GM20000 (cell line): Measurements from ENCODE around the gene CRADD.

ENCODE experiments used
- DNase-seq: peaks from one replicate; pipeline ENCODE4 v3.0.0; 2012; ENCODE audit warnings: low spot score
- TF ChIP-seq, protein P1 (sequence below): IDR thresholded peaks from 2 replicates; pipeline ENCODE4 v1.5.1; 2012; ENCODE audit warnings: mild to moderate bottlenecking, control low read depth; ENCODE audit errors: extremely low read depth, missing control alignments

The CRADD gene

DNA sequence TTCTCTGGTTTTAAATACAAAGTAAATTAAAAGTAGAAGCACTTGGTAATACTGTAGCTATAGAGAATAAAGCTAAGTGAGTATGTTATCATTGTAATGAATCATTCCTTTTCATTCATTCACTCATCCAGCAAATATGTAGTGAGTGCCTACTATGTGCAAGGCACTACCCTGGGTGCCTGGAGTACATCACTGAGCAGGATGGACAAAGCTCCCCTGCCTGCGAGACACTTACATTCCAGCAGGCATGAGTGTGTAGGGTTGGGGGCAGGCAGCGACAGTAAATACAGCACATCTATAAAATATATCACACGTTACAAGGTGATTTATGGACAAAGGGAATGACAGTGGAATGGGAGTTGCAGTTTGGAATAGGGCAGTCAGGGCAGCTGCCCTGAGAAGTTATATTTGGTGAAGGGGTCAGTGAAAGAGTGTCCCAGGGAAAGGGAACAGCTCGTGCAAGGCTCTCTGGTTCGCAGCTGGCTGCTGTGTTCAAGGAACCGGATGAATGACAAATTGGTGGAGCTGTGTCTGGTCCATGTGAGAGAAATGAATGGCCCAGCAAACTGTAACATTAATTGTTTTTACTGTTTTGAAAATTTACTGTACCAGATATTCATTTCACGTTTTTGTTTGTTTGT lies 159.6 kb downstream of the CRADD start:
- no peak for DNase-seq
- TF ChIP-seq, protein P1, sequence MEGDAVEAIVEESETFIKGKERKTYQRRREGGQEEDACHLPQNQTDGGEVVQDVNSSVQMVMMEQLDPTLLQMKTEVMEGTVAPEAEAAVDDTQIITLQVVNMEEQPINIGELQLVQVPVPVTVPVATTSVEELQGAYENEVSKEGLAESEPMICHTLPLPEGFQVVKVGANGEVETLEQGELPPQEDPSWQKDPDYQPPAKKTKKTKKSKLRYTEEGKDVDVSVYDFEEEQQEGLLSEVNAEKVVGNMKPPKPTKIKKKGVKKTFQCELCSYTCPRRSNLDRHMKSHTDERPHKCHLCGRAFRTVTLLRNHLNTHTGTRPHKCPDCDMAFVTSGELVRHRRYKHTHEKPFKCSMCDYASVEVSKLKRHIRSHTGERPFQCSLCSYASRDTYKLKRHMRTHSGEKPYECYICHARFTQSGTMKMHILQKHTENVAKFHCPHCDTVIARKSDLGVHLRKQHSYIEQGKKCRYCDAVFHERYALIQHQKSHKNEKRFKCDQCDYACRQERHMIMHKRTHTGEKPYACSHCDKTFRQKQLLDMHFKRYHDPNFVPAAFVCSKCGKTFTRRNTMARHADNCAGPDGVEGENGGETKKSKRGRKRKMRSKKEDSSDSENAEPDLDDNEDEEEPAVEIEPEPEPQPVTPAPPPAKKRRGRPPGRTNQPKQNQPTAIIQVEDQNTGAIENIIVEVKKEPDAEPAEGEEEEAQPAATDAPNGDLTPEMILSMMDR = no peak

DNA sequence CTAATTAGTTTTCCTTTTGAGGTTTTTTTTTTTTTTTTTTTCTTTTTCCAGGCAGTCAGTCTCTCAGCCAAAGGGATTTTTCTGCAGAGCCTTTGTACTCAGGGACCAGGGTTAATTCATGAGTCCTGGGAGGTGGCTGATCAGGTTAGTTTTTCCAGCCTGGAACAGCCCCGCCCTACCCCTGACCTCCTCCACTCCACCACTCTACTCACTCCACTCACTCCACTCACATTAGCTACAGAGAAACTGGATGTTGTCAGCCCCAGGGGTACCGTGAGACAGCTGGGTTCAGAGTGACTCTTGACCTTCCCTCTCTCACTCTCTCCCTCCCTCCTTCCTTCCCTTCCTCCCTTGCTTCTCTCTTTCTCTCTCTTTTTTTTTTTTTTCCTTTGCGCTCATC lies 161.0 kb downstream of the CRADD start:
- no peak for DNase-seq
- TF ChIP-seq, protein P1 = no peak

DNA sequence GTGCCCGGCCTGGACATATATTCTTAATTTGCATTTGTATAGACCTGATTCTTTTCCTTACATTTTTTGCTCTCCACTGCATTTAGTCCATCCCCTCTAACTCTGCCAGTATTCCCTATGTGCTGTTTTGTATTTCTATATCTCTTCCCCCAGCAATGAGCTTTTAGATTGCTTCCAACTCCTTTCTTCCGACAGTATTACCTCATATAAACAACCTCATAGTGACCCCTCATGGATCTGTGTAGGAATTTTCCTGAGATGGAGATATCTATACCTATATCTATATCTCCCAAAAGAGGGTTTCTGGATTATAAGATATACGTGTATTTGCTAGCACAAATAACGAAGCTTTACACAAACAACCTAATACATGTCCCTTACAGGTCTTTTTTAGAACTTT lies 161.9 kb downstream of the CRADD start:
- TF ChIP-seq, protein P1 = no peak
- DNase-seq = no peak

DNA sequence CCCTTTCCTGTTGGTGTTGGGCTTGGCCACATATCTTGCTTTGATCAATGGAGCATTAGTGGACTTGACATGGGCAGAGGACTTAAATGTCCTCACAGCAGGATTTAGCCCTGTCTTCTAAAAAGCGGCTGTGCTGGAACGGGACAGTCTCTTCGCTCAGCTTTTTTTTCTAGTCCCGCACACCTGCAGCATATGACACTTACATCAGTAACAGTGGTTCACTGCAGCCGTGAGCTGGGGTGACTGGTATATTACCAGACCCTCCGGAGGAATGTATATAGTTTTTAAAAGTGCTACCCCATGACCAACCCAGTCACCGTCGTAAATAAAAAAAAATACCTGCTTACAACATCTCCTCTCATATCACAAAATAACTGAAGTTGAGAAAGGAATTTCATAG lies 164.5 kb downstream of the CRADD start:
- no peak for DNase-seq
- TF ChIP-seq, protein P1 = no peak

DNA sequence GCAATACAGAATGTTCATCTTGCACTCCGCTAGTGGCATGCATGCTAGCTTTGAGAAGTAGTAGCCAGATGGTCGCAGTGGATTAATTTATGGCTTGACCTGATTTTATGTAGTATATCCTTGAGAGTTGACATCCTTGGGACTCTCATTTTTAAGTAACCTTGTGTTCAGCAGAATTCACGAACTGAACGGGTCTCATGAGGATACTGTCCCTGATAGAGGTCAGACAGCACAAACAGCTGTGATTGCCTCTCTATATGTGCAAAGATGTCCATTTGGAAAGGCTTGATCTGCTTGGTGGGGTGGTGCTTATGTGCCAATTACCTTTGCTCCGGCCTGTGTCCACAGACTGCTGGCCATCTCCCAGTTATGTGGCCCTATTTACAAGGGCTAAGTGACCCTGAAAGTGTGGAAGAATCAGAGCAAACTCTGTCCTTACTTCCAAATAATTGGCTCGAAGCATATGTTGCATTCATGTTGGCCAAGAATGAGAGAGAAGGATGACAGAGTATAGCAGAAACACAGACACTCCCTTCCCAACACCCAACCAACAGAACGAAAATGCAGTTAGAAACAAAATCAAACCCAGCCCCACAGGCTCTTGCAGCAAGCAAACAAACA lies 167.1 kb downstream of the CRADD start:
- no peak for DNase-seq
- TF ChIP-seq, protein P1 = no peak

DNA sequence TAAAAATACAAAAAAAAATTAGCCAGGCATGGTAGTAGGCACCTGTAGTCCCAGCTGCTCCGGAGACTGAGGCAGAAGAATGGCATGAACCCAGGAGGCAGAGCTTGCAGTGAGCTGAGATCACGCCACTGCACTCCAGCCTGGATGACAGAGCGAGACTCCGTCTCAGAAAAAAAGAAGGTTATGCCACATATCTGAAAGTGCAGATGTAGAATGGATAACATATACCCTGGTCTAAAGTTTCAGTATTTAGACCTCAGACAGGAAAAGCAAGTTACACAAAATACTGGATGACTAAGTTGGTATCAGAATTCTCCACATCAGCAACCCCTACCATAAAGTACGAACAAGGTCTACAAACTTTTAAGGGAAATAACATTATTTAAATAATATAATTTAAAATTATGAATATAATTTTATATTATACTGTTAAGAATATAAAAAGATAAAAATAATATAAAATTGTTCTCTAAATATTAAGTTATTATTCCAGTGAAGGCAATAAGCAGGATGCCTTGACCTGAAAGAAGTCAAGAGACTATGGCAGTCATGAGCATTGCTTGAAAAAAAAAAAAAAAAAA lies 169.9 kb downstream of the CRADD start:
- TF ChIP-seq, protein P1 = no peak
- no peak for DNase-seq

DNA sequence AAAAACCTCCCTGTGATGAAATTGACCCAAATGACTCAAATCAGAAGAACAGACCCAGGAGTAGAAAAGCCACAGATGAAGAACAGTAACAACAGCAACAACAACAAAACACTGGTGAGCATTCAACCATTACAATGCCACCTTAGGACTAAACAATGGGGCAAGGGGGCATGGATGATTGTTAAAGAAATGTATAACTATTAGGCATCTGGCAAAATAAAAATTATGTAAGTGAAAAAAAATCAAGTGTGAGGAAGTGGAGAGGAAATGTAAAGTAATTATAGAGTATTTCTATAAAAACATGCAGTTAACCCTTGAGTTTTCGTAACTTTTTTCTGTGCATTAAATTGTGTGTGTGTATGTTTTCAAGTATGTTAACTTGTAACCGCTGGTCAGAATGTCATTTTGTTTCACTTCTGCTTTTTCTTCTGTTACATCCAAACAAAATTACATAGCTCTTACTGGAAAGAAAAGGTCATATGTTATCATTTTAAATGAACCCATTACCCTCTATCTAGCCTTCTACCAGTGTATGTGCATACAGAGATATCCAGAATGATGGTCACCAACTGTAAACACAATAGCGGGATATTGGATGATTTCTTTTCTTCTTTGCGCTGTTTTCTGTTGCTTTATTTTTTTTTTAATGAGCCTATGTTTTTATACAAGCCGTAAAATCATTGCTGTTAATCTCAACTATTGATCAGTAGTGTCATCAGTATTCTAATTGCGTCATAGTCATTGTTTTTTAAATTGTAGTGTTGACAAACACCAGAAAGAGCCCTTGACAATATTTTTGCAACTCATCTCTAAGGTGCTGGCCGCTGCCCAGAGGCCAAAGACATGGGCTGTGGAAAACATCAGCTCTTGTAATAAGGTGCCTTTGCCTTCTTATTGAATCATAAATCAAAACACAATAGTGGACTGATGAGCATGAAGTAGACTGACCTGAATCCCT lies 170.6 kb downstream of the CRADD start:
- peak; percentile 75 for DNase-seq
- TF ChIP-seq, protein P1 = no peak
